Liver (tissue), 9 donors: ENCODE data around the gene GNB1L. TPM values are rescaled to one million over a fixed set of nuclear protein-coding genes. Genes with fewer than 3 reads are reported as not detected.

Experiments
- DNase-seq: peaks from one replicate; pipeline ENCODE4 v3.0.0-alpha.2; 2017; ENCODE audit warnings: low spot score
- H3K27ac ChIP-seq, 2 donors: one replicate each; pipeline ENCODE4 v1.7.0; 2013; ENCODE audit warnings: inconsistent platforms in 2 of 2, low read length in 2 of 2, control low read depth in 1 of 2, low read depth in 1 of 2, mild to moderate bottlenecking in 1 of 2
- H3K27me3 ChIP-seq, 4 donors: one replicate each; pipeline versions ENCODE4 v1.6.1 to v1.7.0; 2013; ENCODE audit warnings: low read length in 3 of 4, inconsistent platforms in 1 of 4, mild to moderate bottlenecking in 1 of 4, moderate library complexity in 1 of 4; ENCODE audit not compliant: control insufficient read depth in 4 of 4, insufficient read depth in 4 of 4
- H3K36me3 ChIP-seq, 4 donors: one replicate each; pipeline versions ENCODE4 v1.6.1 to v1.7.0; 2013; ENCODE audit warnings: low read length in 3 of 4, mild to moderate bottlenecking in 3 of 4, low read depth in 1 of 4, moderate library complexity in 1 of 4; ENCODE audit not compliant: control insufficient read depth in 4 of 4, insufficient read depth in 3 of 4
- H3K4me1 ChIP-seq, 4 donors: one replicate each; pipeline versions ENCODE4 v1.6.1 to v1.7.0; 2013; ENCODE audit warnings: low read length in 3 of 4, mild to moderate bottlenecking in 3 of 4, moderate library complexity in 1 of 4; ENCODE audit not compliant: control insufficient read depth in 4 of 4, insufficient read depth in 4 of 4
- H3K4me3 ChIP-seq, 3 donors: one replicate each; pipeline versions ENCODE4 v1.6.1 to v1.7.0; 2013; ENCODE audit warnings: low read length in 3 of 3, control low read depth in 1 of 3, low read depth in 1 of 3, mild to moderate bottlenecking in 1 of 3
- H3K9ac ChIP-seq, 2 donors: one replicate each; pipeline ENCODE4 v1.7.0; 2013; ENCODE audit warnings: low read length in 2 of 2, mild to moderate bottlenecking in 2 of 2, moderate library complexity in 2 of 2, control low read depth in 1 of 2, low read depth in 1 of 2
- H3K9me3 ChIP-seq, 4 donors: one replicate each; pipeline versions ENCODE4 v1.6.1 to v1.7.0; 2013; ENCODE audit warnings: low read length in 3 of 4; ENCODE audit not compliant: control insufficient read depth in 4 of 4
- ATF3 ChIP-seq: IDR thresholded peaks from 2 replicates; pipeline ENCODE4 v1.6.1; 2016; ENCODE audit warnings: antibody characterized with exemption
- CTCF ChIP-seq: fragments of 150-350 bp; IDR thresholded peaks from 2 replicates; pipeline ENCODE4 v1.5.1; 2017; ENCODE audit warnings: improper control_type of control experiment, low read depth, low read length; ENCODE audit not compliant: missing input control
- FOXA2 ChIP-seq: IDR thresholded peaks from 2 replicates; pipeline ENCODE4 v1.6.1; 2016; ENCODE audit warnings: antibody characterized with exemption
- GABPA ChIP-seq, 2 donors: IDR thresholded peaks in 1 of 2; conservative IDR thresholded peaks in 1 of 2; 2 replicates each; pipeline ENCODE4 v1.6.1; 2016; ENCODE audit warnings: antibody characterized with exemption in 2 of 2, mild to moderate bottlenecking in 1 of 2, moderate library complexity in 1 of 2
- HNF4A ChIP-seq, 2 donors: conservative IDR thresholded peaks; 2 replicates each; pipeline ENCODE4 v1.6.1; 2016; ENCODE audit warnings: antibody characterized with exemption in 2 of 2, mild to moderate bottlenecking in 2 of 2
- JUND ChIP-seq, 2 donors: IDR thresholded peaks; 2 replicates each; pipeline ENCODE4 v1.6.1; 2016; ENCODE audit warnings: antibody characterized with exemption in 2 of 2
- MAX ChIP-seq: IDR thresholded peaks from 2 replicates; pipeline ENCODE4 v1.6.1; 2016; ENCODE audit warnings: antibody characterized with exemption
- RAD21 ChIP-seq, 2 donors: IDR thresholded peaks; 2 replicates each; pipeline ENCODE4 v1.6.1; 2016; ENCODE audit warnings: antibody characterized with exemption in 2 of 2, mild to moderate bottlenecking in 2 of 2
- RXRA ChIP-seq, 2 donors: IDR thresholded peaks; 2 replicates each; pipeline ENCODE4 v1.6.1; 2017 to 2018; ENCODE audit warnings: antibody characterized with exemption in 2 of 2, mild to moderate bottlenecking in 1 of 2
- SP1 ChIP-seq: IDR thresholded peaks from 2 replicates; pipeline ENCODE4 v1.6.1; 2018; ENCODE audit warnings: antibody characterized with exemption, mild to moderate bottlenecking
- YY1 ChIP-seq: IDR thresholded peaks from 2 replicates; pipeline ENCODE4 v1.6.1; 2016; ENCODE audit warnings: antibody characterized with exemption, mild to moderate bottlenecking
- ZBTB33 ChIP-seq: IDR thresholded peaks from 2 replicates; pipeline ENCODE4 v1.6.1; 2016; ENCODE audit warnings: antibody characterized with exemption
- WGBS: extraction: QIAGEN DNeasy Blood & Tissue Kit; methylation state at CpG from one replicate; pipeline ENCODE4 v1.1.7; 2013; 5-methylcytosine and 5-hydroxymethylcytosine counted together
- polyA plus RNA-seq, 2 donors: library from polyadenylated mRNA; stranded (reverse) in 1 of 2; unstranded in 1 of 2; fragments of 200-250 nt in 1 of 2; fragments of >200 nt in 1 of 2; fragmentation: Nextera tagmentation in 1 of 2; extraction: Ambion mirVana in 1 of 2; gene quantifications; one replicate each; pipeline versions ENCODE4 v1.2.1 to v1.2.3, GENCODE V29; 2013 to 2015
- total RNA-seq, 2 donors: library from RNA; depleted of rRNA; stranded (reverse); fragments of >200 nt; gene quantifications; one replicate each; pipeline ENCODE4 v1.2.3, GENCODE V29; 2014
- TF ChIP-seq, protein P1 (sequence below): IDR thresholded peaks from 2 replicates; pipeline ENCODE4 v1.6.1; 2016; ENCODE audit warnings: antibody characterized with exemption, mild to moderate bottlenecking
- donor health status: healthy.
- donor health status: healthy.
- donor health status: healthy.
- donor health status: healthy.
- donor health status: healthy.

Gene GNB1L
- total and polyA plus RNA-seq, 4 donors = 1.5 to 3.6 (median 1.9) TPM

- TF ChIP-seq HNF4A (conservative IDR thresholded peaks at IDR 0.05) (peak; percentile 49 to 64), JUND (IDR thresholded peaks at IDR 0.05) (peak; percentile 66 to 75), RXRA (IDR thresholded peaks at IDR 0.05) (peak; percentile 54 to 74), ATF3 (peak; percentile 70), FOXA2 (no peak), RAD21 (IDR thresholded peaks at IDR 0.05) (no peak), YY1 (no peak), SP1 (no peak), CTCF (no peak)
- TF ChIP-seq, protein P1, sequence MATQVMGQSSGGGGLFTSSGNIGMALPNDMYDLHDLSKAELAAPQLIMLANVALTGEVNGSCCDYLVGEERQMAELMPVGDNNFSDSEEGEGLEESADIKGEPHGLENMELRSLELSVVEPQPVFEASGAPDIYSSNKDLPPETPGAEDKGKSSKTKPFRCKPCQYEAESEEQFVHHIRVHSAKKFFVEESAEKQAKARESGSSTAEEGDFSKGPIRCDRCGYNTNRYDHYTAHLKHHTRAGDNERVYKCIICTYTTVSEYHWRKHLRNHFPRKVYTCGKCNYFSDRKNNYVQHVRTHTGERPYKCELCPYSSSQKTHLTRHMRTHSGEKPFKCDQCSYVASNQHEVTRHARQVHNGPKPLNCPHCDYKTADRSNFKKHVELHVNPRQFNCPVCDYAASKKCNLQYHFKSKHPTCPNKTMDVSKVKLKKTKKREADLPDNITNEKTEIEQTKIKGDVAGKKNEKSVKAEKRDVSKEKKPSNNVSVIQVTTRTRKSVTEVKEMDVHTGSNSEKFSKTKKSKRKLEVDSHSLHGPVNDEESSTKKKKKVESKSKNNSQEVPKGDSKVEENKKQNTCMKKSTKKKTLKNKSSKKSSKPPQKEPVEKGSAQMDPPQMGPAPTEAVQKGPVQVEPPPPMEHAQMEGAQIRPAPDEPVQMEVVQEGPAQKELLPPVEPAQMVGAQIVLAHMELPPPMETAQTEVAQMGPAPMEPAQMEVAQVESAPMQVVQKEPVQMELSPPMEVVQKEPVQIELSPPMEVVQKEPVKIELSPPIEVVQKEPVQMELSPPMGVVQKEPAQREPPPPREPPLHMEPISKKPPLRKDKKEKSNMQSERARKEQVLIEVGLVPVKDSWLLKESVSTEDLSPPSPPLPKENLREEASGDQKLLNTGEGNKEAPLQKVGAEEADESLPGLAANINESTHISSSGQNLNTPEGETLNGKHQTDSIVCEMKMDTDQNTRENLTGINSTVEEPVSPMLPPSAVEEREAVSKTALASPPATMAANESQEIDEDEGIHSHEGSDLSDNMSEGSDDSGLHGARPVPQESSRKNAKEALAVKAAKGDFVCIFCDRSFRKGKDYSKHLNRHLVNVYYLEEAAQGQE = no peak
- H3K27ac ChIP-seq = no peak overlapping the region
- H3K4me1 ChIP-seq = peaks cover 7 to 21% (median 13%) of the 10 kb centered on the region in 4 donors
- no peaks in the 10 kb centered on the region for H3K27me3 ChIP-seq
- no peak overlapping the region for H3K4me3 ChIP-seq
- no peaks in the 10 kb centered on the region for H3K9me3 ChIP-seq
- no peak for DNase-seq
- H3K9ac ChIP-seq = no peak overlapping the region
- 60% methylated on average over 7 of the region's 7 CpGs for WGBS
- peaks cover 0 to 13% (median 9%) of the 10 kb centered on the region in 4 donors for H3K36me3 ChIP-seq
These were observed 6.1 kb downstream of the GNB1L start for GRCh38 chr22:19848298-19849224.

DNA sequence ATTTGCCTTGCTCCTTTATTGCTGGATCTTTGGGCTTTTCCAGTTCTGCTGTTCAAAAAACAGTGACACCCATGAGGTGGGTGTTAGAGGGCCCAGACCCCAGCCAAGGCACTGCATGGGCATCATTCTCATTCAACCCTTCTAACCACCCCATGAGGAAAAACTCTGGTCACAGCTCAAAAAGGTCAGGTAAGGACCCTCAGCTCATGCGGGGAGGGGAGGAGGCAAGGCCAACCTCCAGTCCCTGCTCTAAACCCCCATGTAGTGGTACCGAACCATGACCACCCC lies 7.4 kb downstream of the GNB1L start:
- WGBS = 96% methylated on average over 2 of the region's 2 CpGs
- H3K27me3 ChIP-seq = no peaks in the 10 kb centered on the region
- peaks cover 0 to 13% (median 9%) of the 10 kb centered on the region in 4 donors for H3K36me3 ChIP-seq
- no peak for TF ChIP-seq GABPA (IDR thresholded peaks at IDR 0.05 in 1 of 2, conservative IDR thresholded peaks at IDR 0.05 in 1 of 2)
- no peak for TF ChIP-seq RXRA (IDR thresholded peaks at IDR 0.05)
- TF ChIP-seq FOXA2 = no peak
- TF ChIP-seq ATF3 = no peak
- TF ChIP-seq ZBTB33 = no peak
- no peak for TF ChIP-seq MAX
- TF ChIP-seq YY1 = no peak
- no peaks in the 10 kb centered on the region for H3K9me3 ChIP-seq
- no peak overlapping the region for H3K27ac ChIP-seq
- no peak overlapping the region for H3K9ac ChIP-seq
- H3K4me1 ChIP-seq = peaks cover 0 to 13% (median 2%) of the 10 kb centered on the region in 4 donors
- no peak for DNase-seq
- H3K4me3 ChIP-seq = no peak overlapping the region
